Activated CD4-positive, CD25-positive, alpha-beta regulatory T cell treated with anti-CD3 and anti-CD28 coated beads, Interleukin-2, amount 50 U/mL, for 72 hours (primary cell): ENCODE results near the gene INPP5A.
"Not testable (repeated sequence)": the region's sequence is repeated elsewhere in the genome, so short reads cannot be mapped to it uniquely, and the experiment has no call there.

Experiments used
- DNase-seq: peaks from one replicate; pipeline ENCODE4 v3.0.0; 2021

INPP5A gene

DNA sequence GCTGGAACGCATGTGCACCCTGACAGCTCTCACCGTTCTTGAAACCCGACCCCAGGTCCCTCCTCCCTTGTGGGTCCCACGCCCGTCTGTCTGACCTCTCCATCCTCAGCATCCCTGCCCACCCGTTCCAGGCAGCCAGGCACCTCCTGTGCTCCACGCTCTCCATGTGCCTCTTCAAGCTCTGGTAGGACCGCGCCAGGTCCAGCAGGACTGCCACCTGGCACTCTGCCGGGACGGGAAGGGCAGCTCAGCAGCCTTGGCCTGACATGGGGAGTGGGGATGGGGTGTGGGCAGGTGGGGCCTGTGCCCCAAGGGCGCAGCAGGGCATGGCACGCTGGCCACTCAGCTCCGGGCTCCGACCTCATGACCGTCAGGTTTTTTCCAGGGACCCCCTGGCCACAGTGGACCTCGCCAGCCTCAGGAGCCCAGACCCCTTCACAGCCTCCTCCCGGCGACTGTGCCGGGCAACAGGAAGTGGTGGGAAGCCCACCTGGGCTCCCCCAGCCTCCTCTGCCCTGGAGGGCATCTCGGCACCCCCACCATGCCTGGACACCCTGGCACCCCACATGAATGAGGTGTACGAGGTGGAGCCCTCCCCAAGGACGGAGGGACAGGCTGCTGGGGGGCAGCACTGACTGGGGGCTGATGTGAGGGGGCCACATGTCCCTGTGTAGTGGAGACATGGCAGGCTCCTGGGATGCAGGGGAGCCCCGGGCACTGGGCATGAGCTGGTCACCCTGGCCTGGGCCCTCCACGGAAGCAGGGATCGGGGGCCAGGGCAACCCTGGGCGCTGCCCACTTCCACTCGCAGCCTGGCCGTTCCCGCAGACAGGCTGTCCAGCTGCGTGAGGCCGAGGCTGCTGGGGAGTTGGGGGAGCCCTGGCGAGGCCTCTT, 273.5 kb downstream of the INPP5A start:
- DNase-seq = no peak

DNA sequence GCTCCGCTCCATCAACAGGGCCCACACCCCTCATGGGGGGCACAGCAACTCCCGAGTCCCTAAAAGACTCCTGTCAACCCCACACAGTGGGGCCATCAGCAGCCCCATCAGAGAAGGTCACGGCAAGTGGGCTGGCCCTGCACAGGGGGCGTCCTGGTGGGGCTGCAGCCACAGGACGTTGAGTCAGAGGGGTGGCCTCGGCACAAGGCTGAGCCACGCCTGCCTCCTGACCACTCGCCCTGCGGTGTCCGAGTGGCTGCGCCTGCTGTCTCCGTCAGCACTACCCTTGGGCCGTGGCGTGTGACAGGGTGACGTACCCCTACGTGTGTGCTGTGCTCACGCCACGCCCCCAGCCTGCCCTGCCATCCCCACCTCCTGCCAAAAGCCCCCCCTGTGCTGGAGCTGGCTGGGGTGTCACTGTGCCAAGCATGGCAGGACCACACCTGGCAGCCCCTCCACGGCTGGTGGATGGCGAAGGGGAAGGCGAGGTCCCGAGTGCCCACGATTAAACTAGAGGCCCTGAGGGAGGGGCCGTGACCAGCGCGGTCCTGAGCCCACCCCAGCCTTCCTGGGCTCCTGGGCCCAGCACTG, 274.4 kb downstream of the INPP5A start:
- DNase-seq = no peak

DNA sequence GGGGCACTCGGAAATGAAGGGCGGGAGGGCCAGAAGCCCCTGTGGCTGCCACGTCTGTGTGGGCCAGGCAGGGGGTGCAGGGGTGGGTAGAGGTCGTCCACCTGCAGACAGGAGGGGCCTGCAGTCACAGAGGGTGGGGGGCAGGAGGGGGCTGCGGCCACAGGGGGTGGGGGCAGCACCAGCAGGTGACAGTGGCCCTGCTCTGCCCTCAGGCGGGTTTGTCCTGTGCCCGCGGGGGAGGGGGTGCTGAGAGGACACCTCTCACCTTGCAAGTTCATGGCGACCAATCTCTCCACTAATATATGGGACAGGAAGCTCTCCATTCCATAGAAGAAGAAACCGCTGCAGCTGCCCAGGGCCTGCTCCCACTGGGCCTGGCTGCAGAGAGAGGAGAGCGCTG, 274.9 kb downstream of the INPP5A start:
- no peak for DNase-seq

DNA sequence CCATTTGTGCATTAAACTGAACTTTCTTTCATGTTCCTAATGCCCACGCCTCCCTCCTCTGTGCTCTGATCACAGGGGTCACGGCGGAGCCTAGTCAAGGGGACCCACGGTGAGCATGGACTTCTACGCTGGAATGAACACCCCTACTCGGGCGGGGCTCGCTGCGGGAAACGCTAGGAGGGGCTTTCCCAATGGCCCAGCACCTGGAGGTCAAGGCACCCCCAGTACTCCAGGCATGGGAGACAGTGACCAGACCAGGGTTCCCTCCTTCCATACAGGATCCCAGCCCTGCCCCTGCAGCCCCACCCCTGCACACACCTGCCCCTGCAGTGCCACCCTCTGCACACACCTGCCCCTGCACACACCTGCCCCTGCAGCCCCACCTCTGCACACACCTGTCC, 275.4 kb downstream of the INPP5A start:
- no peak for DNase-seq

DNA sequence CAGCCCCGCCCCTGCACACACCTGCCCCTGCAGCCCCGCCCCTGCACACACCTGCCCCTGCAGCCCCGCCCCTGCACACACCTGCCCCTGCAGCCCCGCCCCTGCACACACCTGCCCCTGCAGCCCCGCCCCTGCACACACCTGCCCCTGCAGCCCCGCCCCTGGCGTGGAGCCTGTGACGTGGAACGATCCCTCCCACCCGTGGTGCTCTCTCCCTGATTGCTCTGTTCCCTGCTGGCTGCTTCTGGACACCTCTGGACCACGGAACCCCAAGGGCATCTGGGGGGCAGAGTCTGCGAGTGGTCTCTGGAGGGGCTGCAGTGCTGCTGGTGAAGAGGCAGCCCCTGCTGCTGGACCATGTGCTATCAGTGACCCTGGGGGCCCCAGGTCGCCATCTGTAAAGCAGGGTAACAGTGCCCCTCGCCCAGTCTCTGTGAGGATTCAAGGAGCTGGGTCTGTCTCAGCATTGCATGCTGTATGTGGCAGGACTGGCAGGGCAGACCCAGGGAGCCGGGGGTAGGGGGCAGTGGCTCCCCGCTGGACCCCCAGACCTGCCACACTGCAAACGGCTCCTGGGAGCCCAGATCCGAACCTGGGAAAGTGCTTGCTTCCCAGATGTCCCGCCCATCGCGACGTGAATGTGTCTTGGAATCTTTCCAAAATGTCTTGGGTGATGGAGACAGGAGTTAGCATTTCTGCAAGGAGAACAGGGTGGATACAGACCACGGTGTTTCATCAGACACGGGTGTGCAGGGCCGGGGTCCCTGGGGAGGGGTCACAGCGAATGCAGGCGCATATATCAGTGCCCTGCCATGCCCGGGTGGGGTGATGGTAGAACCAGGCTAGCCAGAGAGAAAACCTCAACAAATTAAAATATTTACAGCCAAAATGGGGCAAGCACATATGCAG, 276.2 kb downstream of the INPP5A start:
- no peak for DNase-seq

DNA sequence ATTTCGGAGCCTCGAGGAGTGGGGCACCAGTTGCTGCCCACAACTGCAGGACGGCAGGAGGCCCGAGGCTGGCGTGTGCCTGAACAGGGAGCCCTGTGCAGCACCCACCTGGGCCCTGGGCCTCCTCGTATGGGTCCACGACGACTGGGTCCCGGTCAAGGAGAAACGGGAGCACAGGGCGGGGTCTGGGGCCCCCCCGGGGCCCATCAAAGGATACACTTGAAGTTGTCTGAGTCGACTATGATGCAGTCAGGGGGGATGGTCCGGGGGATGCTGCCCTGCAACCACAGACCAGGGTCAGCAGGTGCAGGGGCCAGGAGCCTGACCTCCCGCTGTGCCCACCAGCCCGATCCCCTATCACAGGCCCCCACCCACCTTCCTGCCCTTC, 276.9 kb downstream of the INPP5A start:
- DNase-seq = no peak

DNA sequence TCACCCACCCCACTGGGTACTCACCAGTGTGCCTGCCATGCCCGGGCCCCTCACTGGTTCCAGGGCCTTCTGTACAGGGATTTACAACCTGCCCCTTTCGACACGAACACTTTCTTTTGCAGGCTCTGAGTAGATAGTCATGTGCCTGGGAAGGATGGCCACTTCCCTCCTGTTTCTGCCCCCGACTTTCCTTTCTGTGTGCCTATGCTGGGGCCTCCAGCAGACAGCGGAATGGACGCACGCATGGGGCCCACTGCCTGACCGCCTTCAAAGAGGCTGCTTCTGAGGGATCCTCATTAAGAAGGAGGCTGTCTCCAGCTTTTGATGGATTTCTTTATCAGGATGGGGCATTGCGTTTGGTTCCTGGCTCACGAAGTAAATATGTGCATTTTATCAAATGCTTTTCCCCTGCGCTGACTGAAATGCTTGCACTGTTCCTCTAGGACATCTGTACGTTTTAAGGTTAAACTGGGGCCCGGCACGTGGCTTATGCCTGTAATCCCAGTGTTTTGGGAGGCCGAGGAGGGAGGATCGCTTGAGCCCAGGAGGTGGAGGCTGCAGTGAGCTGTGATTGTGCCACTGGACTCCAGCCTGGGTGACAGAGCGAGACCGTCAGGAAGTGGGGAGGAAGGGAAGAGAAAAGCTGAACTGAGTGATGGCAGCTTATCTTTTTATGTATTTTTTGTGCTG, 277.7 kb downstream of the INPP5A start:
- no peak for DNase-seq

DNA sequence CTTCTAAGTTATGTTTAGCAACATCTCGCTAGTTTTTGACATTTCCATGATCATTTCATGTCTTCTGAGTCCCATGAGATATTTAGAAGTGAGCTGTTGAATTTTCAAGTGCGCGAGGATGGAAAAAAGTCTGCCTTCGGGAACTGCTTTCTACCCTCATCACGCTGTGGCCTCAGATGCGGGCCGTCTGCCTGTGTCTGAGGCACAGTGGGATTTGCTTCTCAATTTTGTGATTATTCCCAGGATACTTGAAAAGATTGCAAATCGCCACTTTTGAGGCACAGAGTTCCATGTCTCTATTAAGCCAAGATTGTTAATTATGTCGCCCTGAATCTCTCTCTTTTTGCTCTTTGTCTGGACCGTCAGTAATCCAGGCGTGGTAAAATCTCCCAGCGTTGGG, 279.1 kb downstream of the INPP5A start:
- no peak for DNase-seq

DNA sequence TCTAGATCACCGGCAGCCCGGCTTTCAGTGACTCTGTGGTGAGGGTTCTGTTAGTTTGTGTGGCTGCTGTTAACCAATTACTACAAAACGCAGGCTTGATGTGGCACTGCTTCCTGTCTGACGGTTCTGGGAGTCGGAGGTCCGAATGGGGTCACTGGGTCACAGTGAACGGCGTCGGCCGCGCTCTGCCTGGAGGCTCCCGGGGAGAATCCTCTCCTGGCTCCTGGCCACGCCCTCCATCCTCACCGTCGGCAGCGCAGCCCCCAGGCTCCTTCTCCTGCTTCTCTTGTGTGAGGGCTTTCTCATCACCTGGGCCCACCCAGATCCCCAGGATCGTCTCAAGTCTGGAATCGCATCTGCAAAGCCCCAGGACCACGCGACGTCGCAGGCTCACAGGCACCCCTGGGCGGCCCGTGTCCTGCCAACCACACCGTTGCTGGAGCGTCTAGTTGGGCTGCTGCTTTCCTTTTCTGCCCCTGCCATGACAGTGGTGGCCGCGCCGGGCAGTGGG, 280.2 kb downstream of the INPP5A start:
- no peak for DNase-seq

DNA sequence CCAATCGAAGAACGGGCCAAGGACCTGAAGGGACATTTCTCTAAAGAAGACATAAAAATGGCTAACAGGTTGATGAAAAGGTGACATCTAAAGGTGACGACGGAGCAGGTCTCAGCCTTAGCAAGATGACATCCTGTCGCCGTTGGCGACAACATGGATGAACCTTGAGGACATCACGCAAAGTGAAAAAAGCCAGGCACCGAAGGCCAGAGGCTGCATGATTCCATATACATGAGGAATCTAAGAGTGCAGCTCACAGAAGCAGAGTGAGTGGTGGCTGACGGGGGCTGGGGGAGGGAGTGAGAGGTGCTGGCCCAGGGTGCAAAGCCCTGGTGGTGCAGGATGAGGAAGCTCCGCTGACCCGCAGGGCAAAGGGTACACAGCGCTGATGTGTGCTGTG, 282.5 kb downstream of the INPP5A start:
- DNase-seq = no peak

DNA sequence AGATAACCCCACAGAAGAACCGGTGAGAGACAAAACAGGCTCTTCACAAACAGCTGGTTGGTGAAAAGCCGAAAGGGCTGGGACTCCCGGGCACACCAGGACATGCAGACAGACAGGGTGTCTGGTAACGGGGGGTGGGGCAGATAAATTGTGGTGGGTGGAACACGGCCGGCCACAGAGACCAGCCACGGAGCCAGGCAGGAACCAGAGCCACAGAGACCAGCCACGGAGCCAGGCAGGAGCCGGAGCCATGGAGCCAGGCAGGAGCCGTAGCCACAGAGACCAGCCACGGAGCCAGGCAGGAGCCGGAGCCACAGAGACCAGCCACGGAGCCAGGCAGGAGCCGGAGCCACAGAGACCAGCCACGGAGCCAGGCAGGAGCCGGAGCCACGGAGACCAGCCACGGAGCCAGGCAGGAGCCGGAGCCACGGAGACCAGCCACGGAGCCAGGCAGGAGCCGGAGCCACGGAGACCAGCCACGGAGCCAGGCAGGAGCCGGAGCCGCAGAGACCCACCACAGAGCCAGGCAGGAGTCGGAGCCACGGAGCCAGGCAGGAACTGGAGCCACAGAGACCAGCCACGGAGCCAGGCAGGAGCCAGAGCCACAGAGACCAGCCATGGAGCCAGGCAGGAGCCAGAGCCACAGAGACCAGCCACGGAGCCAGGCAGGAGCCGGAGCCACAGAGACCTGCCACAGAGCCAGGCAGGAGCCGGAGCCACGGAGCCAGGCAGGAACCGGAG, 288.4 kb downstream of the INPP5A start:
- not testable (repeated sequence) for DNase-seq

DNA sequence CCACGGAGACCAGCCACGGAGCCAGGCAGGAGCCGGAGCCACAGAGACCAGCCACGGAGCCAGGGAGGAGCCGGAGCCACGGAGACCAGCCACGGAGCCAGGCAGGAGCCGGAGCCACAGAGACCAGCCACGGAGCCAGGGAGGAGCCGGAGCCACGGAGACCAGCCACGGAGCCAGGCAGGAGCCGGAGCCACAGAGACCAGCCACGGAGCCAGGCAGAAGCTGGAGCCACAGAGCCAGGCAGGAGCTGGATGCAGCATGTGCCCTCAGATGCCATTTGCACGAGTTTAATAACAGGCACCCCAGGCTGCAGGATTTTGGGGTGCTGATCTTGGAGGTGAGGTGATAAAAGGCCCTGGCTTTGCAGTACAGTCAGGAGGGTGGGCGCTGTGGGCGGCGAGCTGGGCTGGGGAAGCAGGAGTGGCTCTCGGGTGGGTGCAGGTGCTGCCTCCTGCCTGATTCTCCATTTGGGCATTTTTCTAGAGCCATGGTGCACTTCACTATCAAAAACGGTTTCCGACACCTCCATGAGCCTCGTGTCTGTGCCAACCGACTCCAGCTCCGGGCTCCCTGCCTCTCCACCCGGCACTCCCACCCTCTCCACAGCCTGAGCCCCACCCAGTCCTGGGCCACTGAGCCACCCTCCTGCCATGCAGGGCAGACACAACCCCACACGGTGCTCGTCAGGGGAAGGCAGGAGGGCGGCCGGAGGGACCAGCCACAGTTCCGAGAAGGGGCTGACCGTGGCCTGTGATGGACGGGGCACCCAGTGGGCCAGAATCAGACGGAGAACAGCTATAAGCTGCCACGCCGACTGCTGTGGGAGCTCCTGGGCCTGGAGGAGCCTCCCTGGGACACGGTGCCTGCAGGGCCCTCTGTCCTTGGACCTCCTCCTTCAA, 289.2 kb downstream of the INPP5A start:
- DNase-seq = no peak

DNA sequence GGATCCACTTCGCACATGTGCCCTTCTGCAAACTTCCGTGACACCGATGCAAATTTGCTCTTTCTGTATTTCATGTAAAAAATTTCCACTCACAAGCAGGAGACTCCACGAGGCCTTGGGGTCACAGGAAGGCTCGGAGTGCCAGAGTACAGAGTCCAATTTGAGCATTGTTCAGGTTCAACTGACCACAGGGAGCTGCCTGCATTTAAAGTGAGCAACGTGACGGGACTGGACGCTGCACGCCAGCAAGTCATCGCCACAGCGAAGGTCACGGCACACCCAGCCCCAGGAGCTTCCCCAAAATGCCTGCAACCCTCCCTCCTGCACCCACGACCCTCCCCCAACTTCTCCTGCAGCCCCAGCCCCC, 289.8 kb downstream of the INPP5A start:
- no peak for DNase-seq

DNA sequence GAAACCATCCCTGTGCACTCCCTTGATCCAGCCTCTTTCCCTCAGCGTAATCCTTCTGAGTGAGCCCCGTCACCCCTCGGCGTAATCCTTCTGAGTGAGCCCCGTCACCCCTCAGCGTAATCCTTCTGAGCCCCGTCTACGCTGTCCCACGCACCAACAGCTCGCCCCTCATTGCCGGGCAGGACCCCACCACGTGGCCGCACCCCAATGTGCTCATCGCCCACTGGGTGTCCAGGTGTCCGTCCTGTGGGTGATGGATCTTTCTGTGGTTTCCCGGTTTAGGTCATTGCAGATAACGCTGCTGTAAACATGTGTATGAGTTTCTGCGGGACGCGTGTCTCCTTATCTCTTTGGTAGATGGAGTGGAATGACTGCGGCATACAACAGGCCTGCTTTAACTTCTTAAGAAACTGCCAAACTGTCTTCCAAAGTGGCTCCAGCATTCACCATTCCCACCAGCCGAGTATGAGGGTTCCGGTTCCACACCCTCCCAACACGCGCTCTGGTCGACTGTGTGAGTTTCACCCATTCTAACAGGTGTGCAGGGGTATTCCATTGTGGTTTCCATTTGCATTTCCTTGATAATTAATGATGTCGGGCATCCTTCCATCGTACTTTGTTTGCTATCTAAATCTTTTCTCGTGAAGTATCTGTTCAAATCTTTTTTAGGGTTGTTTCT, 290.4 kb downstream of the INPP5A start:
- no peak for DNase-seq

DNA sequence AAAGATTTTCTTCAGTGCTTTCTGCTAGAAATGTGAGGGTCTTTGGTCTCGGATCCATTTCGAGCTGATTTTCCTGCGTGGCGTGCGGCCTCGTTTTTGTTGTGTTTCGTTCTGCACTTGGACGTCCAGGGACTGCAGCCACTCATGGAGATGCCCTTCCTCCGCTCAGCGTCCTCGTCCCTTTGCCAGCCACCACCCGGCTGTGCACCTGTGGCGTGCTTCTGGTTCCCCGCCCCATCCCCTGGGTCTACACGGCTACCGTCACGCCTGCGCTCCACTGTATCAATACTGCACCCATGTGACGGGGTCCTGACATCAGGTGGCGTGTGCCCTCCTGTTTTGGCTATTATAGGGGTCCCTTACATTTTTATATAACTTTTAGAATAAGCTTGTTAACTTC, 291.1 kb downstream of the INPP5A start:
- no peak for DNase-seq

DNA sequence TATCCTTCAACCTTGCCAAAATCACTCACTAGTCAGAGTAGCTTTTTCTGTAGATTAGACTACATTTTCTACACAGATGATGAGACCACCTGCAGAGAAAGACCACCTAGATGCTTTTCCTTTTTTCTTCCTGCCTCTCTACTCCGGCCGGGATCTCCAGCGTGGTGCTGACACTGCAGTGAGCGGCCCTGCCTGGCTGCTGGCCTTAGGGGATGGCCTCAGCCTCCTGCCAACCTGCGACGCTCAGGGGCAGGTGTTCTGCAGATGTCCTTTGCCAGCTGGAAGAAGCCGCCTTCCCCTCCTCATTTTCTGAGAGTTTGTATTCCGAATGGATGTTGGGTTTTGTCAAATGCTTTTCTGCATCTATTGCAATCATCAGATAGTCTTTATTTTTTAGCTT, 291.8 kb downstream of the INPP5A start:
- no peak for DNase-seq

DNA sequence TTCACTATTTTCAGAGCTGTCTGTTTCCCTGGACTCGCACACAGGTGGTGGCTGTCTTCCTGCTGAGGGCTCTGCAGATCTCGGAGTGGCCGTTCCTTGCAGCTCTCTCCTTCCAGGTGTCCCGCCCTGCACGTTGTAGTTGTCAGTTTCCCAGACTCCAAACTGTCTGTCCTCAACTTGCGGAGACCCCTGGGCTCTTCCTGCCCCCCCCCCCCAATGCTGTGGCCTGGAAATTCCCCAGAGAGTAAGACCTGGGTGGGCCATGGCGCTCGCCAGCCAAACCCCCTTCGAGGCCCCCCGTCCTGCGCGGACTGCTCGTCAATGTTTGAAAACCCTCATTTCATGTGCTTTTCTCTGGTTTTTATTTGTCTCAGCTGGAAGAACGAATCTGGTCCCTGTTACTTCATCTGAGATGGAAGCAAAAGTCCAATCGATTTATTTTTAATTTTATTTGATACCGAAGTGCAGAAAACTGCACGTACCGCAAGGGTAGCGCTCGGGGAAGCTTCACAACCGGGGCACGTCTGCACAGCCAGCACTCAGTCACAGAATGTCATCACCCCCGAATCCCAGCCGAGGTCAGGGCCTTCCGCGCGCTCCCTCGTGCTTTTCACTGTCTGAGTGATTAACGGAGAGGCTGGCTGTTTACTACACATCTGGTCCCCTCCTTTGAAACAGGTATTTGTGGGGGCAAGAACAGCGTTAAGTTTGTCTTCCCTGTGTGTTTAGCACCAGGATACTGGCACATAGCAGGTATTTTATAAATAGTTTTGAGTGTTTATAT, 294.8 kb downstream of the INPP5A start:
- DNase-seq = no peak
